GM18907 (cell line): Measurements from ENCODE around the gene MDFI.

Experiments
- ATAC-seq: cut with Tn5 transposase; IDR thresholded peaks from one replicate; pipeline ENCODE4 v1.9.1; 2021; ENCODE audit warnings: mild to moderate bottlenecking, moderate library complexity; ENCODE audit not compliant: unreplicated experiment

Gene MDFI

GRCh38 chr6:41700463-41701347 is 62.4 kb downstream of the MDFI start:
- ATAC-seq, result no peak

GRCh38 chr6:41702089-41702745 is 63.9 kb downstream of the MDFI start:
- no peak for ATAC-seq

GRCh38 chr6:41702771-41703494 is 64.7 kb downstream of the MDFI start:
- ATAC-seq, result no peak
